CD4-positive, alpha-beta T cell treated with Interleukin-15 for 1 hour (primary cell): ENCODE measurements around the gene SORCS2.

Source experiments
- DNase-seq: peaks from one replicate; pipeline ENCODE4 v3.0.0-alpha.2; 2020

SORCS2 gene

DNA sequence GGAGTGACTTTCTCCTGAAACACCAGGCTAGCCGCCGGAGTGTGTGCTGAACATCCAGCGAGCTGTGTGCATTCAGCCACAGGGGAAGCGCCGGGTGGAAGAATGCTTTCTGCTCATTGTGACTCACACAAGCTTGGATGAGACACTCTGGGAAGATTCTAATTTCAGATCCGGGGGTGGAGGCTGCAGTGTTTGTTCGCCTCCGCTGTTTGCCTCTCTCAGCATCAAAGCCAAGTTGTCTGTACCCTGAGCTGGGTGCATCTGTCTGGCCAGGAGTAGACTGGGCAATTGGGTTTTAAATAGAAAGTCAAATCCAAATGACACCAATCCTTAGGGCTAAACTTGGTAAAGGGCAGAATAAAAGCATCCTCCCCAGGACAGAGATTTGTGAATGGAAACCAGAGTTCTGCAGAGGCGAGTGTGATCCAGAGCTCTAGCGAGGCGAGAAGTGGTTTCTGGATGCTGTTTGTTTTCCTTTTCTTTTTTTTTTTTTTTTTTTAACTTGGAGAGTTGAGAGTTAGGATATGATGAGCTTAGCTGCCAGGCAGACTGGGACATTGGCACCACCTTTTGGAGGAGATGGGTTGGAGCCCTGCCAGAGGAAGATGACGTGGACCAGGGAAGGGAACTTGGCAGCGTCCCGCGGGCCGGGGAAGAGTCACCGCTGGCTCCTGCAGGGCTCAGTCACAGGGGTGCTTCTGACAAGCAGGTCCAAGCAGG lies 438.4 kb downstream of the SORCS2 start:
- no peak for DNase-seq

- DNase-seq: no peak
These were observed 439.1 kb downstream of the SORCS2 start for GRCh38 chr4:7631288-7632014.

DNA sequence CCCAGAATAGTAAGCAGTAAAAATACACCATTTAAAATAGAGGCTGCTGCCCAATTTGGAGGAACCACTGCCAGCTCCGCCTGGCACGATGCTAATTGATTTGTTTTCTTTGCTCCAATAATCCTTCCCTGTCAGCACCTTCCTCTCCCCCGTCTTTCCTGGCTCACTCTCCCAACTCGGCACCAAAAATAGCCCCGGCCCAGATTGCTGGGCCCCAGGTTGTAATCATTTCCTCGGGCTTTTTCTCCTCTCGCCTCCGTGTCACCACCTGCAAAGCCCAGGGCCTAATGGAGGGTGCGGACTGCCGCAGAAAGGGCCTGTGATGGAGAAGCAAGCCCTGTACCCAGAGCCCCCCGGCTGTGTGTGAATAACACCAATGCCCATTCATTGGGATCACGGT lies 440.0 kb downstream of the SORCS2 start:
- DNase-seq: no peak

DNA sequence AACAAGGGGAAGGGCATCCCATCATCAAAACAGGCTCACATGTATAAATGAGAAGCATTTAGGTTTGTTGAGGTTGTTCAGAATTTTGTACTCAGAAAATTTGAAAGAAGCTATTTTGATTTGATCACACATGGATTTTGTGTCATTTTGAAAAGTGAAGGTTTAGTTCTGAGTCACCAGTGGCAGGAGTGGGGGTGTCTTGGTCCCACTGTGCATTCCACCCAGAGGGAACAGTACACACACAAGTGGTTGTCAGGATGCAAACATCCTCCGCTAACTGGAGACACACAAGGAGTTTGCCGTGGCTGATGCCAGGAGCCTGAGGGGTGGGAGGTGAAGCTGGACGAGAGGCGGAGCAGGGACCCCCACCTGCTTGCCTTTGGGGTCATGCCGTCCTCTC lies 440.6 kb downstream of the SORCS2 start:
- DNase-seq: no peak

- DNase-seq: no peak
These were observed 442.4 kb downstream of the SORCS2 start for GRCh38 chr4:7634661-7635251.

GRCh38 chr4:7635445-7636239 lies 443.3 kb downstream of the SORCS2 start:
- DNase-seq: no peak

GRCh38 chr4:7636240-7636508 lies 443.8 kb downstream of the SORCS2 start:
- no peak for DNase-seq

DNA sequence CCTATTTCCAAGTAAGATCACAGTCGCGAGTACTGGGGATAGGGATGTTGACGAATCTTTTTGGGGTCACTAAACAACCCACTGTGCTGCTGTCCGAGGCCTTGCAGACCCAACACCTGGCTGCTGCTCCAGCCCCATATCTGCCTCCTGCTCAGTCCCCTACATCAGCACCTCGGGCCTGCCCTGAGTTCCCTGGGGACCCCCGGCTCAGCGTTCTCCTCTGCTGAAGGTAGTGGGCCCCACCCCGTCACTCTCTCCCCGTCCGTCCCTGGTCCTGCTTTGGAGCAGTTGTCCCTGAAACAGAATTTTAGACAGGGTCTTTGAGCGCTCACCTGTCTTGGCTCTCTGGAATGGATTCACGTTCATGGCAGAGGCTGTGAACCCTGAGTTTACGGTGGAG lies 444.8 kb downstream of the SORCS2 start:
- DNase-seq: no peak

- no peak for DNase-seq
These were observed 445.6 kb downstream of the SORCS2 start for GRCh38 chr4:7637971-7638370.

GRCh38 chr4:7638489-7638888 lies 446.2 kb downstream of the SORCS2 start:
- DNase-seq: no peak

- peak; percentile 65 for DNase-seq
These were observed 446.8 kb downstream of the SORCS2 start for GRCh38 chr4:7638984-7639789.

DNA sequence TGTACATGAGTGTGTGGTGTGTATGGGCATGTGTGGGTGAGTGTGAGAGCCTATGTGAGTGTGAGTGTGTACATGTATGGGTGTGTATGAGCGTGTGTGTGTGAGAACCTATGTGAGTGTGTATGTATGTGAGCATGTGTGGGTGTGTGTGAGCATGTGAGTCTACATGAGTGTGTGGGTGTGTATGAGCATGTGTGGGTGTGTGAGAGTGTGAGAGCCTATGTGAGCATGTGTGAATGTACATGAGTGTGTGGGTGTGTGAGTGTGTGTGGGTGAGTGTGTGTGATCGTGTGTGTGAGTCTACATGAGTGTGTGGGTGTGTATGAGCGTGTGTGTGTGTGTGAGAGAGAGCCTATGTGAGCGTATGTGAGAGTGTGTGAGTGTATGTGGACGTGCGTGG lies 447.8 kb downstream of the SORCS2 start:
- no peak for DNase-seq

GRCh38 chr4:7641712-7642111 lies 449.4 kb downstream of the SORCS2 start:
- DNase-seq: no peak

- DNase-seq: no peak
These were observed 450.6 kb downstream of the SORCS2 start for GRCh38 chr4:7642741-7643458.

- no peak for DNase-seq
These were observed 452.8 kb downstream of the SORCS2 start for GRCh38 chr4:7645158-7645557.

DNA sequence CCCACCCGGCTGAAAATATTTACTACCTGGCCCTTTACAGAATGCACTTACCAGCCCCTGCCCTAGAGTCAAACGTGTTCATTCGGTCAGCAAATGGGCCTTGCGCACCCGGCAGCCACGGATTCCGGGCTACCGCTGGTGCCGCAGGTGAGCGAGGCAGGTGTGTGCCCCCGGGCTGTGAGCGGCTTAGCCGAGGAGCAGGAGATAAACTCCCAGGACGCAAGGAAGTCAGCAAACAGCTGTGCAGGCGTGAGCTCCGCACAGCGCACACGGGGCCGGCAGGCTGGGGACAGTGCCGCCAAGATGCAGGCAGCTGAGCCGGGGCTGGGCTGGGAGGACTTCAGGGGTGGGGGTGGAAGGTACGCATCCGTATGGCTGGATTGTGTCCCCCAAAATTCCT lies 453.6 kb downstream of the SORCS2 start:
- no peak for DNase-seq

DNA sequence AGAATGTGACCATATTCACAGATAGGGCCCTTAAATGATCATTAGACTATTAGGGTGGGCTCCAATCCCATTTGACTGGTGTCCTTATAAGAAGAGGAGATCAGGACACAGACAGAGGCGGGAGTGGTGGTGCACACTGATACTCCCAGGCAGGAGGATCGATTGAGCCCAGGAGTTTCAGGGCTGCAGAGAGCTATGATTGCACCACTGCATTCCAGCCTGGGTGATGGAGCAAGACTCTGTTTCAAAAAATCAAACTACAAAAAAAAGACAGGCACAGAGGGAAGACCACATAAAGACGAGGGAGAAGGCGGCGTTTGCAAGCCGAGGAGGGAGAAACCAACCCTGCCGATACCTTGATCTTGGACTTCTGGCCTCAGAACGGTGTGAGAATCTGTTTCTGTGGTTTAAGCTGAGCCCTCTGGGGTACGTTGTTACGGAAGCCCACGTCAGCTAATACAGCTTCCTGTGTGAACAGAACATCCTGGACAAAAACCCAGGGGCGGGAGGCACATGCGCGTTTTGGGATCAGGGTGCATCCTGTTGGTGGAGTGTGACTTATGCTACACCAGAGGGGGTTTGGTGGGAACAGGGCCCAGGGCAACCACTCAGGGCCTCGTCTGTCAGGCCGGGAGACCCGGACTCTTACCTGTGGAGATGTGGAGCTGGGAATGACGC lies 454.2 kb downstream of the SORCS2 start:
- peak; percentile 48 for DNase-seq

- DNase-seq: no peak
These were observed 454.8 kb downstream of the SORCS2 start for GRCh38 chr4:7647186-7647585.

- DNase-seq: peak; percentile 81
These were observed 455.5 kb downstream of the SORCS2 start for GRCh38 chr4:7647600-7648543.
